CD4-positive, alpha-beta memory T cell (primary cell): Measurements from ENCODE around the gene FAM227B. TPM values are rescaled to one million over a fixed set of nuclear protein-coding genes. Genes with fewer than 3 reads are reported as not detected.

Source experiments
- CTCF ChIA-PET: fragments of 350-600 bp; sonication (Branson Sonifier 250); formaldehyde crosslinking; loops from one replicate; lab custom pipeline; 2021; ENCODE audit warnings: inconsistent platforms; ENCODE audit not compliant: partially characterized antibody; lab: Charles Lee
- POLR2A ChIA-PET: fragments of 350-600 bp; sonication (Branson Sonifier 250); formaldehyde crosslinking; loops from one replicate; lab custom pipeline; 2021; ENCODE audit not compliant: partially characterized antibody; lab: Charles Lee
- DNase-seq, 5 donors: peaks; one replicate each; pipeline versions ENCODE4 v3.0.0 to v3.0.0-alpha.2; 2020 to 2022; ENCODE audit warnings: mixed read lengths in 1 of 5
- H3K27ac ChIP-seq: one replicate; pipeline ENCODE4 v1.7.0; 2013; ENCODE audit warnings: low read depth, low read length
- H3K27me3 ChIP-seq: 2 replicates; pipeline ENCODE4 v1.7.0; 2013; ENCODE audit warnings: mild to moderate bottlenecking, low read length, moderate library complexity; ENCODE audit not compliant: insufficient read depth
- H3K36me3 ChIP-seq: 2 replicates; pipeline ENCODE4 v1.7.0; 2013; ENCODE audit warnings: mild to moderate bottlenecking, low read length, moderate library complexity; ENCODE audit not compliant: insufficient read depth
- H3K4me1 ChIP-seq: 2 replicates; pipeline ENCODE4 v1.7.0; 2013; ENCODE audit warnings: mild to moderate bottlenecking, low read length, moderate library complexity; ENCODE audit not compliant: insufficient read depth
- H3K4me3 ChIP-seq, 2 donors: one replicate each; pipeline ENCODE4 v1.7.0; 2013; ENCODE audit warnings: low read length in 2 of 2, mild to moderate bottlenecking in 1 of 2
- H3K9me3 ChIP-seq, 2 donors: one replicate each; pipeline ENCODE4 v1.7.0; 2013; ENCODE audit warnings: low read length in 2 of 2, control low read depth in 1 of 2; ENCODE audit not compliant: control insufficient read depth in 1 of 2
- H3K27ac Mint-ChIP-seq, 7 donors: one replicate each; pipeline ENCODE4 v1.8.0; 2020 to 2021; ENCODE audit warnings: mixed read lengths in 7 of 7, mild to moderate bottlenecking in 6 of 7, inconsistent platforms in 3 of 7, moderate library complexity in 3 of 7
- H3K27me3 Mint-ChIP-seq, 2 donors: one replicate each; pipeline ENCODE4 v1.8.0; 2020 to 2021; ENCODE audit warnings: mixed read lengths in 2 of 2
- H3K36me3 Mint-ChIP-seq, 2 donors: one replicate each; pipeline ENCODE4 v1.8.0; 2020 to 2021; ENCODE audit warnings: mixed read lengths in 2 of 2, inconsistent platforms in 1 of 2, mild to moderate bottlenecking in 1 of 2
- H3K4me1 Mint-ChIP-seq, 4 donors: one replicate each; pipeline ENCODE4 v1.8.0; 2020 to 2021; ENCODE audit warnings: mixed read lengths in 4 of 4, mild to moderate bottlenecking in 1 of 4
- H3K4me3 Mint-ChIP-seq, 8 donors: one replicate each; pipeline ENCODE4 v1.8.0; 2020 to 2021; ENCODE audit warnings: mixed read lengths in 8 of 8, mild to moderate bottlenecking in 7 of 8, moderate library complexity in 6 of 8, inconsistent platforms in 3 of 8
- H3K9me3 Mint-ChIP-seq, 8 donors: one replicate each; pipeline ENCODE4 v1.8.0; 2020 to 2021; ENCODE audit warnings: mixed read lengths in 8 of 8, mild to moderate bottlenecking in 5 of 8, inconsistent platforms in 3 of 8, moderate library complexity in 1 of 8
- intact Hi-C: fragments of 100-400 bp; cut with micrococcal nuclease; formaldehyde crosslinking; loops from one replicate; pipeline ENCODE4 v1.15.1; 2023
- polyA plus RNA-seq, 2 donors: library from polyadenylated mRNA; unstranded; fragments of 300-500 nt; fragmentation: Illumina TruSeq; gene quantifications; one replicate each; pipeline ENCODE4 v1.2.3, GENCODE V29; 2021
- total RNA-seq, 2 experiments: library from RNA; stranded (reverse); gene quantifications; one replicate each; pipeline ENCODE4 v1.2.3, GENCODE V29; 2021

Gene FAM227B
- total and polyA plus RNA-seq, 4 experiments from 2014 or later = 11.5 to 18.4 (median 13.2) TPM

DNA sequence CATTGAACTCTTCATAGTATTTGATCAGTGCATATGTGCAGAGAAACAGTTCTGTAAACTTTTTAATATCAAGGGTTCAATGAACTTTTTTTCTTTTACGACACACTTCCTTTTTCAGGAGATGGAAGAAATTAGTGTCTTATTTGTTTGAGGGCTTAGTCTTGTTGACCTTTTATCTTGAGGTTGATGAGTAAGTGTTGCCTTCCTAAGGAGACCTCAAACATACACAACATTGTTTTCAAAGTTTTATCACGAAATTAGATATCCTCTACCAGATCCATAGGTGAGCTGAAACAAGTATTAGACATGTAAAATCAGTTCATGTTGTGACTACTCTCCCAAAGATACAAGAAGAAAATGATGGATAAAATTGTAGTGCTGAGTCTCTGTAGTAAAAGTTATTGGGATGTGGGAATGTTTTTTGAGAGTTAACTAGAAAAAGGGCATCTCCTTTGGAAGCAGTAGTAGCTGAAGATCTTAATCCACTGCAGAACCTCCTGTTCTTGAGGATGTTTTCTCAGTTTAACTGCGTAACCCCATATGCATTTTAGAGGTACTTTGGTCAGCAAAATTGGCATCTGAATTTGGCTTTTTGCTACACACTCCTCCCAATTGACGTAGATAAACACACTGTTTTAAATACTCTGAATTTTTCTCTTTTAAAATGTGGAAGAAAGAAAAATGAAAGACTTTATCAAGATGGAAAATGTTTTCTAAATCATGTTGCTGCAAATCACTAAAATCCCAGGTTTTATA is 333.8 kb downstream of the FAM227B start:
- H3K9me3 ChIP-seq = no peaks in the 10 kb centered on the region
- no peaks in the 10 kb centered on the region for H3K4me1 ChIP-seq
- ChIA-PET POLR2A (interaction anchor here (1.9 kb wide), 1 partner anchor 409 kb away, joined by 4 read pairs; the partner anchor contains the start of gene EID1), CTCF (no interaction called here)
- no peak overlapping the region for H3K27ac ChIP-seq
- Mint-ChIP-seq H3K9me3 (peaks cover 0 to 1% (median 0%) of the 10 kb centered on the region in 8 donors), H3K4me3 (no peak overlapping the region), H3K27ac (peak overlapping the region in 1 of 7 donors; percentile 18), H3K36me3 (peaks cover 80 to 83% of the 10 kb centered on the region in 2 donors), H3K4me1 (peaks cover 0 to 18% (median 5%) of the 10 kb centered on the region in 4 donors), H3K27me3 (no peaks in the 10 kb centered on the region)
- DNase-seq = no peak
- intact Hi-C loops = no loop called here
- H3K36me3 ChIP-seq = peaks cover 24% of the 10 kb centered on the region
- no peaks in the 10 kb centered on the region for H3K27me3 ChIP-seq
- no peak overlapping the region for H3K4me3 ChIP-seq

- peaks cover 73 to 88% of the 10 kb centered on the region in 2 donors for H3K36me3 Mint-ChIP-seq
These were observed 338.3 kb downstream of the FAM227B start for GRCh38 chr15:49282366-49282765.

GRCh38 chr15:49279521-49280456 is 340.8 kb downstream of the FAM227B start:
- Histone ChIP-seq H3K27ac (no peak overlapping the region), H3K36me3 (peaks cover 16% of the 10 kb centered on the region), H3K4me1 (no peaks in the 10 kb centered on the region), H3K9me3 (no peaks in the 10 kb centered on the region), H3K27me3 (no peaks in the 10 kb centered on the region), H3K4me3 (no peak overlapping the region)
- no peak overlapping the region for H3K4me3 Mint-ChIP-seq
- peaks cover 55 to 67% of the 10 kb centered on the region in 2 donors for H3K36me3 Mint-ChIP-seq
- intact Hi-C loops = no loop called here
- H3K27me3 Mint-ChIP-seq = no peaks in the 10 kb centered on the region
- peaks cover 0 to 5% (median 2%) of the 10 kb centered on the region in 4 donors for H3K4me1 Mint-ChIP-seq
- no peak overlapping the region for H3K27ac Mint-ChIP-seq
- DNase-seq = no peak
- ChIA-PET CTCF (no interaction called here), POLR2A (no interaction called here)
- H3K9me3 Mint-ChIP-seq = no peaks in the 10 kb centered on the region

More at GRCh38 chr15:49282366-49282765, 338.3 kb downstream of the FAM227B start:
- ChIA-PET CTCF (no interaction called here), POLR2A (no interaction called here)
- DNase-seq = no peak
- peak overlapping the region in 1 of 8 donors; percentile 41 for H3K4me3 Mint-ChIP-seq
- Histone ChIP-seq H3K4me3 (no peak overlapping the region), H3K4me1 (no peaks in the 10 kb centered on the region), H3K9me3 (no peaks in the 10 kb centered on the region), H3K27ac (no peak overlapping the region), H3K27me3 (no peaks in the 10 kb centered on the region), H3K36me3 (peaks cover 16% of the 10 kb centered on the region)
- peaks cover 0 to 18% (median 5%) of the 10 kb centered on the region in 4 donors for H3K4me1 Mint-ChIP-seq
- no peaks in the 10 kb centered on the region for H3K27me3 Mint-ChIP-seq
- H3K9me3 Mint-ChIP-seq = peaks cover 0 to 1% (median 0%) of the 10 kb centered on the region in 8 donors
- intact Hi-C loops = no loop called here
- no peak overlapping the region for H3K27ac Mint-ChIP-seq

DNA sequence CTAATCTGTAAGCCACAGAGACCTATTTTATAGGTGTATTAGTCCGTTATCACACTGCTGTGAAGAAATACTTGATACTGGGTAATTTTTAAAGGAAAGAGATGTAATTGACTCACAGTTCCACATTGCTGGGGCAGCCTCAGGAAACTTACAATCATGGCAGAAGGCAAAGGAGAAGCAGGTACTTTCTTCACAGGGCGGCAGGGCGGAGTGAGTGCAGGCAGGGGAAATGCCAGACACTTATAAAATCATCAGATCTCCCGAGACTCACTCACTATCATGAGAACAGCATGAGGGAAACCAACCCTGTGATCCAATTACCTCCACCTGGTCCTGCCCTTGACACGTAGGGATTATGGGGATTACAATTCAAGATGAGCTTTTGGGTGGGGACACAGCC is 341.9 kb downstream of the FAM227B start:
- no peaks in the 10 kb centered on the region for H3K9me3 ChIP-seq
- no peak for DNase-seq
- CTCF ChIA-PET = no interaction called here
- POLR2A ChIA-PET = no interaction called here
- H3K36me3 ChIP-seq = peaks cover 15% of the 10 kb centered on the region
- Mint-ChIP-seq H3K9me3 (no peaks in the 10 kb centered on the region), H3K36me3 (peaks cover 46 to 60% of the 10 kb centered on the region in 2 donors), H3K27ac (no peak overlapping the region), H3K4me1 (peaks cover 0 to 4% (median 2%) of the 10 kb centered on the region in 4 donors), H3K4me3 (no peak overlapping the region), H3K27me3 (no peaks in the 10 kb centered on the region)
- H3K27ac ChIP-seq = no peak overlapping the region
- H3K4me3 ChIP-seq = no peak overlapping the region
- H3K4me1 ChIP-seq = no peaks in the 10 kb centered on the region
- no peaks in the 10 kb centered on the region for H3K27me3 ChIP-seq
- intact Hi-C loops = no loop called here

Other genes starting within 250 kb of the FAM227B start
- under 1 TPM; 0.06 to 0.11 TPM for gene FGF7, start 197.6 kb downstream of the FAM227B start, total RNA-seq
- gene FGF7, start 197.6 kb downstream of the FAM227B start, polyA plus RNA-seq = not detected
- gene DTWD1, start 230 bp upstream of the FAM227B start, total RNA-seq = 10 to 100 TPM; 28.7 to 29.9 TPM
- 10 to 100 TPM; 19.8 to 21.8 TPM for gene DTWD1, start 230 bp upstream of the FAM227B start, polyA plus RNA-seq